DMS114 treated with DMSO at 0.1 percent for 48 hours (cell line): ENCODE results near the gene MCTP2.

Experiments used
- DNase-seq: peaks from one replicate; lab custom pipeline; 2025; ENCODE audit not compliant: unreplicated experiment; lab: John Stamatoyannopoulos, UW

Gene MCTP2

GRCh38 chr15:94432279-94432678 lies 200.9 kb downstream of the MCTP2 start:
- DNase-seq: no peak

GRCh38 chr15:94439158-94439557 lies 207.8 kb downstream of the MCTP2 start:
- no peak for DNase-seq

GRCh38 chr15:94441760-94442159 lies 210.4 kb downstream of the MCTP2 start:
- DNase-seq: no peak

- DNase-seq: no peak
Measured at GRCh38 chr15:94442480-94442879, 211.1 kb downstream of the MCTP2 start.

- no peak for DNase-seq
Measured at GRCh38 chr15:94443186-94443585, 211.8 kb downstream of the MCTP2 start.

GRCh38 chr15:94445566-94446160 lies 214.3 kb downstream of the MCTP2 start:
- no peak for DNase-seq

- DNase-seq: no peak
Measured at GRCh38 chr15:94446441-94446840, 215.1 kb downstream of the MCTP2 start.

- no peak for DNase-seq
Measured at GRCh38 chr15:94451466-94451865, 220.1 kb downstream of the MCTP2 start.

GRCh38 chr15:94453227-94453988 lies 222.0 kb downstream of the MCTP2 start:
- DNase-seq: no peak

GRCh38 chr15:94455297-94455696 lies 223.9 kb downstream of the MCTP2 start:
- no peak for DNase-seq

GRCh38 chr15:94456226-94456625 lies 224.9 kb downstream of the MCTP2 start:
- no peak for DNase-seq

- DNase-seq: no peak
Measured at GRCh38 chr15:94457661-94458060, 226.3 kb downstream of the MCTP2 start.

GRCh38 chr15:94460624-94461023 lies 229.3 kb downstream of the MCTP2 start:
- DNase-seq: no peak

GRCh38 chr15:94467034-94467433 lies 235.7 kb downstream of the MCTP2 start:
- DNase-seq: no peak

GRCh38 chr15:94470492-94470891 lies 239.1 kb downstream of the MCTP2 start:
- DNase-seq: no peak

- DNase-seq: no peak
Measured at GRCh38 chr15:94476686-94477085, 245.3 kb downstream of the MCTP2 start.

- no peak for DNase-seq
Measured at GRCh38 chr15:94477913-94478553, 246.7 kb downstream of the MCTP2 start.

- DNase-seq: no peak
Measured at GRCh38 chr15:94478763-94479162, 247.4 kb downstream of the MCTP2 start.

- no peak for DNase-seq
Measured at GRCh38 chr15:94480289-94480834, 249.0 kb downstream of the MCTP2 start.

- no peak for DNase-seq
Measured at GRCh38 chr15:94485148-94485719, 253.9 kb downstream of the MCTP2 start.

GRCh38 chr15:94487635-94488034 lies 256.3 kb downstream of the MCTP2 start:
- DNase-seq: no peak

- DNase-seq: no peak
Measured at GRCh38 chr15:94493176-94493575, 261.8 kb downstream of the MCTP2 start.
